HG02642 (cell line): ENCODE results near the gene CLECL1.
"Not testable (repeated sequence)": the region's sequence is repeated elsewhere in the genome, so short reads cannot be mapped to it uniquely, and the experiment has no call there.

Source experiments
- ATAC-seq: cut with Tn5 transposase; IDR thresholded peaks from one replicate; pipeline ENCODE4 v1.9.1; 2021; ENCODE audit warnings: mild to moderate bottlenecking; ENCODE audit not compliant: unreplicated experiment, poor library complexity

The CLECL1 gene

DNA sequence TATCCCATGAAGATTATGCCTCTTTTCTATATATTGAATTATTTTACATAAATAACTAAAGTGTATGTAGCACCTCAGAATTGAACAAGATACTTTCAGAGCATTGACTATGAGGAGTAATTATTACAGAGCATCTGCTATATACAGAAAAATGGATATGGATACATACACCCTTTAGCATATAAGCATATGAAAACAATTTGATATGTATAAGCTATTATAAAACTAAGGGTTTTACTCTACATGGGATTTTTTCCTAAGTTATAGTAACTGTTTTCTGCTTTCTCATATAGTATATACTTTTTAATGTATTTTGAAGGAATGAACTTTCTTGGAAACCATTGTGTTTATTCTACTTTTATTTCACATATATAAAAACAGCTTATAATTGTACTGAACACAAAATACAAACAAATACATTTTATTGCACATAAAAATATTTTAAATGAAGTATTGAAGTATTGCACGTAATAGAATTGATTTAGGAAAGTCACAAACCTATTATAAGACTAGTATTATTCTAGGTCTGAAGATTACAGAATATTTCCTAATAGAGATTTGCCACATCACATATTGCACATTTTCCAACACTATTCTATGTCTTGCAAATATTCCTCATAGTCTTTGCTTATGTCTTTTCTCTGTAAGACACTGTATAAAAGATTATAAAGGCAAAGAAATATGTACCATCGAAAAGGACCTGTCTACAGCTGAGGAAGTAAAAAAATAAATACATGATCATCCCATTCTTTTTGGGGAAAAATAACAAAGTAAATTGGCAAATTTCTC is 19.4 kb upstream of the CLECL1 start:
- ATAC-seq: no peak

DNA sequence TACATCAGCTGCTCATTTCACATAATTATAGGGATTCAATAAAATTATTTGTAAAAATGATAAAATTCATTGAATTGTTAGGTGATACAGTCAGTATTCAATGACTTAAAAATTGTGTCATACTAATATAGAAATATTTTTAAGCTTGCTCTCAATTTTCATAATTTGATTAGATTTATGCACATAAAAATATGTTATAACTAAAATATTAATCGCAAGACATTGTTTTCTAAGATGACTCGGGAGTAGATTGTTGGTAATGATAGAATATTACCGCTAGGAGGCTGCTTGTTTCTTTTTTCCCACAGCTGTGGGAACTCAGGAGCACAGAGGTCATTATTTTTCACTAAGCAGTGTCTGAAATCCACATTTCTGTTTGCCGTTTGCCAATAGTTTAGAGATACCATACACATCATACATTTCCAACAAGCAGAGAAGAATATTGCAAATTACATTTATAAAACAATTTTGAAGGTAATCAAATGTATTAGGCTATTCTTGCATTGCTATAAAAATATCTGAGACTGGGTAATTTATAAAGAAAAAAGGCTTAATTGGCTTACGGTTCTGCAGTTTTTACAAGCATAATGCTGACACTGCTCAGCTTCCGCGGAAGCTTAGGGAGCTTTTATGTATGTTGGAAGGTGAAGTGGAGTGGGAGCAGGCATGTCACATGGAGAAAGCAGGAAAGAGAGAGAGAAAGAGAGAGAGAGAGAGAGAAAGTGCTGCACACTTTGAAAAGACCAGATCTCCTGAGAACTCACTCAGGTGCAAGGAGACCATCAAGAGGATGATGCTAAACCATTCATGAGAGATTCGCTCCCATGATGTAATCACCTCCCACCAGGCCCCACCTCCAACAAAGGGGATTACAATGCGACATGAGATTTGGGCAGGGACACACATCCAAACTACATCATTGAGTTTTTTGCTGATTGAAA is 18.6 kb upstream of the CLECL1 start:
- no peak for ATAC-seq

GRCh38 chr12:9750276-9751203 is 17.6 kb upstream of the CLECL1 start:
- peak; percentile 70 for ATAC-seq

- ATAC-seq: no peak
Measured at GRCh38 chr12:9749640-9750039, 16.7 kb upstream of the CLECL1 start.

- ATAC-seq: no peak
Measured at GRCh38 chr12:9745199-9745598, 12.3 kb upstream of the CLECL1 start.

- peak; percentile 50 for ATAC-seq
Measured at GRCh38 chr12:9742661-9743060, 9.8 kb upstream of the CLECL1 start.

DNA sequence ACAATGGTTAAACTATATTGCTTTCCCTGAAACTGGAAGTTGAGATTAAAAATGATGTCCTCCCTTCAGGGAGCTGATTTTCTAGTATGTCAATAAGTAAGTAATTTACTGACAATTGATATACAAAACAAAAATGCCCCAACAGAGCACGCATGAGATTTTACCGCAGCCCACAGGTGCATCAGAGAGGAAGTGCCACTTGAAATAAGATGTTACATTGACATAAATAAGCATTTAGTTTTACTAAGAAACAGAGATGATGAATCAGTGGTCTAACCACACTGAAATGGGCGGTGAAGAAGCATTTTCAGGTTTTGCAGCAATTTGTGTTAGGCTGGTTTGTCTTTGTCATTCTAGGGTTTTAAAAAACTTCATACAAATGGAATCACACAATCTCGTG is 8.8 kb upstream of the CLECL1 start:
- ATAC-seq: peak; percentile 82

DNA sequence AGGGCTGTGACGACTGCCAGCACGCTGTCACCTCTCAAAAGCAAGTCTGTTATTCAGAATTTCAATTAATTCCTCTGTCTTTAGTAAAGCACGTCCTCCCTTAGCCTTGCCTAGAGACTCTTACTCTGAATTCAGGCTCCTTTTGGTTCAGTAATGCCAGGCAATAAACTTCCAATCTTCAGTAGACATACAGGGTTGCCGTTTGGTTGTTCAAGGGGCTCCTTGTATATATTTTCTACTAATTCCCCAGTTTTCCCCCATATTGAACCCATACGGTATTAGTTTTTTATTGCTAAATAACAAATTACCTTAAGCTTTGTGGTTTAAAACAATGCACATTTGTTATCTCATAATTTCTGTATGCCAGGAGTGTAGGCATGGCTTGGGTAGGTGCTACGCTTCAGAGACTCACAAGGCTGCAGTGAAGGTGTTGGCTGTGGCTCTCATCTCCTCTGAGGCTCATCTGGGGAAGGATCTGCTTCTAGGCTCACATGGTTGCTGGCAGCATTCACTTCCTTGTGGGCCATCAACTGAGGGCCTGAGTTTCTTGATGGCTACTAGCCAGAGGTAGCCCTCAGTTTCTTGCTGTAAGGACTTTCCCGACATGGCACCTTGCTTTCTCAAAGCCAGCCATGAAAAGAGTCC is 7.3 kb upstream of the CLECL1 start:
- ATAC-seq: no peak

DNA sequence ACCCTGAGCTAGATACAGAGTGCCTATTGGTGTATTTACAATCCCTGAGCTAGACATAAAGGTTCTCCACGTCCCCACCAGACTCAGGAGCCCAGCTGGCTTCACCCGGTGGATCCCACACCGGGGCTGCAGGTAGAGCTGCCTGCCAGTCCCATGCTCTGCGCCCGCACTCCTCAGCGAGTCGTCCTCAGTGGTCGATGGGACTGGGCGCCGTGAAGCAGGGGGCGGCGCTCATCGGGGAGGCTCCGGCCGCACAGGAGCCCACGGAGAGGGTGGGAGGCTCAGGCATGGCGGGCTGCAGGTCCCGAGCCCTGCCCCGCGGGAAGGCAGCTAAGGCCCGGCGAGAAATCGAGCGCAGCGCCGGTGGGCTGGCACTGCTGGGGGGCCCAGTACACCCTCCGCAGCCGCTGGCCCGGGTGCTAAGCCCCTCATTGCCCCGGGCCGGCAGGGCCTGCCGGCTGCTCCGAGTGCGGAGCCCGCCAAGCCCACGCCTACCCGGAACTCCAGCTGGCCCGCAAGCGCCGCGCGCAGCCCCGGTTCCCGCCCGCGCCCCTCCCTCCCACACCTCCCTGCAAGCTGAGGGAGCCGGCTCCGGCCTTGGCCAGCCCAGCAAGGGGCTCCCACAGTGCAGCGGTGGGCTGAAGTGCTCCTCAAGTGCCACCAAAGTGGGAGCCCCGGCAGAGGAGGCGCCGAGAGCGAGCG is 6.7 kb upstream of the CLECL1 start:
- not testable (repeated sequence) for ATAC-seq

- ATAC-seq: not testable (repeated sequence)
Measured at GRCh38 chr12:9738905-9739304, 6.0 kb upstream of the CLECL1 start.

DNA sequence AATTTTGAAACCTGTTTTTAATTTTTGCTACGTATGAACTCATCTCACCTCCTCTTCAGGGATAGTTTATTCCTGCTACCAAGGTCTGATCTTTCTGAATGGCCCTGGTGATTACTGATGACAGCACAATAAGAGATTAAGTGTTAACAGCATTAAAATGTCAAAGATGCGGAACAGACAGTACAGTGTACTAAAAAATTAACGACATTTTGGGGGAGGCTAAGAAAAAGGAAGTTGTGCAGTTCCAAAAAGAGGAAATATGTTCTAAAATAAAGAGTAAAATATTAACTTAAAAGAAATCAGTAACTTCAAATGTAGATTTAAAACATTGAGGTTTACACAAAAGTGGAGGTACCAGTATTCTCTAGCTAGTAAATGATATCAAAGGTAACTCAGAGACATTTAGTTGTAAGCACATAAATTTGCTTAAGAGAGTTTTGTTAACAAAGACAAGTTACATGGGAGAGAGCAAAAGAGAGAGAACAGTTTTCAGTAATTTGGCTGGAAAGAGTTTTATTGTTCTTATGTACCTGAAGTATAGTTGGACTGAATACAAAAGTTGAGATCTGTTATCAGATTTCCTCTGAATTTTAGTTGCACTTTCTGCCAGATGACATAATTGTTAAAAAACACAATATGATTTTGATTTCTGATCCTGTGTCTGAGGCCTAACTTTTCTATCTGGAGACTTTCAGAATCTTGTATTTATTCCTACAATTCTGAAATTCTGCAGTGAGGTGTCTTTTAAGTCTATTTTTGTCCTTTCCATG is 4.2 kb upstream of the CLECL1 start:
- no peak for ATAC-seq

GRCh38 chr12:9735601-9736000 is 2.7 kb upstream of the CLECL1 start:
- ATAC-seq: no peak

DNA sequence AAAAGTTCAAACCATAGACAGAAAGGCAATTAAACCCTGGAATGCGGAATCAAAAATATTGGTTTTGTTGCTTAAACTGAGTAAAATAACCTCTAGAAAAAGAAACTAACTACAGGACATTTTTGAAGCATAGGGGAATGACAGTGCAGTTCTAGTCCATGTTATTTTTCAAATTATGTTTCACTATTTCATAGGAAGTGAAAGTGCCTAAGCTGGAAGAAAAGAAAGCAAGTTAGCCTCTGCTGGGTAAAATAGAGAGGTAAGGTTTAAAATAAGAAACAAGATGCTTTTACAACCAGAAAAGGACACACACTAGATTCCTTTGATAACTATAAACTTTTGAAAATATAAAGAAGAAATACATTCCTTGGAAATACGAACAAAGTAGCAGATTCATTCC is 1.1 kb downstream of the CLECL1 start:
- peak; percentile 37 for ATAC-seq

DNA sequence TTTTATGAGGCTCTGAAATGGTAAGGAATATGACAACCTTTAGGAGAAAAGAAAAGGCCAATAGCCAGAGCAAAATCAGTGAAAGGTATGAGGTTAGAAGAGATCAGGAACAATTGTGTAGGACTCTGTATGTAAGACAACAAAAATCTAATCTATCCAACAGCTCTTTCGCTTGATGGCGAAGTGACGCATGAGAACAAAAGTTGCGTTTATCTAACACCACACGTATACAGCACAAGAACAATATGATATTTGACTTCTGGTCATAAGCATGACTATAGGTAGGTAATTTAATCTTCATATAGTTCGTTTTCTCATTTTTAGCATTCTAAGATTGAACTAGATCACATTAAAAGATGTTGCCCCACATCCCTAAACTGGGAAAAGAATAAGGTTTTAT is 1.5 kb downstream of the CLECL1 start:
- no peak for ATAC-seq

DNA sequence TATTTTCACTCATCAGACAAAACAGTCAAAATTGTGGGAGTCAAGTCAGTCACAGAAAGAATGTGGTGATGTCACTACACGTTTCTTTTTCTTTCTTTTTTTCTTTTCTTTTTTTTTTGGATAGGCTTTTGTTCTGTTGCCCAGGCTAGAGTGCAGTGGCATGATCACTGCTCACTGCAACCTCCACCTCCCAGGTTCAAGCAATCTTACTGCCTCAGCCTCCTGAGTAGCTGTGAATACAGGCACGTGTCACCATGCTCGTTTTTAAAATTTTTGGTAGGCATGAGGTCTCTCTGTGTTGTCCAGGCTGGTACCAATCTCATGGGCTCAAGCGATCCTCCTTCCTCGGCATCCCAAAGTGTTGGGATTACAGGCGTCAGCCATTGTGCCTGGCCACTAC is 2.3 kb downstream of the CLECL1 start:
- no peak for ATAC-seq

- ATAC-seq: no peak
Measured at GRCh38 chr12:9730011-9730410, 2.9 kb downstream of the CLECL1 start.

DNA sequence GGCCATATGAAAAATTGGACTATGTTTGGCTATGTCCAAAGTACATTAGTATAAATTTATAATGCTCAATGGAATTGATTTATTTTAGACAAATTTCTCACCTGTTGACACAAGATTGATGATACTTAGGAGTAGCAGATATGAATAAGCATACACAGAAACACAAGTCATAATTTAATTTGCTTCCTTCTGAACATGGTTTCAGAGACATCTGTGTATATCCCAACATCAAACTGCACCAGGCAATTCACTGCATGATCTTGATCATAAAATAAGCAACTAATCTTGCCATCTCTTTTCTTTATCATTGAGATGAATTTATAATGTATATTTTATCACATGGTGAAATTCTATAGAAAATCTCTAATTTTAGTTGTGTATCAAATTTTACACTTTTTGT is 3.8 kb downstream of the CLECL1 start:
- no peak for ATAC-seq

DNA sequence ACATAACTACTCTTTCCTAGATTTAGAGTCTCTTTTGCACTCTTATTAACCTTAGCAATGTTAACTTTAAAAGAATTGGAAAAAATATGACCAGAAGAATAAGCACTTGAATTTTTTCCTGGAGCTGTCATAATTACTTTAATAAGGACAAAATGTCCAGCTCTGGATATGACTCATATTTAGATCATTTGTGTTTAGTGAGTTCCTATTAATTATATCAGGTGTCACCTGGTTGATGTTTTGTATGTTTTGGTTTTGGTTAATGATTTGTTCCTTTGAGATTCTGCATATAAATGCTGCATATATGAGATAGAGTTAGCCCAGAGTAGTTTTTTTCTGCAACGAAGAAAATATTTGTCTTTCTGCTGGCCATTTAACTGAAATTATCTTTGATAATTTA is 5.1 kb downstream of the CLECL1 start:
- ATAC-seq: no peak
